Measurements from ENCODE around the gene TAMM41.
"Not testable (repeated sequence)": the region's sequence is repeated elsewhere in the genome, so short reads cannot be mapped to it uniquely, and the experiment has no call there.

TAMM41 gene

GRCh38 chr3:11810276-11810675, 36.4 kb downstream of the TAMM41 start:
- DNase-seq: no peak

GRCh38 chr3:11808231-11808630, 38.5 kb downstream of the TAMM41 start:
- no peak for DNase-seq

GRCh38 chr3:11807686-11808085, 39.0 kb downstream of the TAMM41 start:
- DNase-seq: no peak

GRCh38 chr3:11805716-11806115, 41.0 kb downstream of the TAMM41 start:
- no peak for DNase-seq

- peak; percentile 7 to 15 for DNase-seq
Observed at GRCh38 chr3:11803977-11804892, 42.5 kb downstream of the TAMM41 start.

GRCh38 chr3:11799791-11800190, 46.9 kb downstream of the TAMM41 start:
- DNase-seq: no peak

- DNase-seq: no peak
Observed at GRCh38 chr3:11794927-11795326, 51.8 kb downstream of the TAMM41 start.

GRCh38 chr3:11791339-11792200, 55.1 kb downstream of the TAMM41 start:
- DNase-seq: no peak

GRCh38 chr3:11789412-11789811, 57.3 kb downstream of the TAMM41 start:
- DNase-seq: no peak

GRCh38 chr3:11784971-11785377, 61.7 kb downstream of the TAMM41 start:
- no peak for DNase-seq

- no peak for DNase-seq
Observed at GRCh38 chr3:11780341-11780740, 66.3 kb downstream of the TAMM41 start.

GRCh38 chr3:11779626-11780025, 67.1 kb downstream of the TAMM41 start:
- no peak for DNase-seq

- no peak for DNase-seq
Observed at GRCh38 chr3:11778248-11778647, 68.4 kb downstream of the TAMM41 start.

GRCh38 chr3:11776346-11776745, 70.3 kb downstream of the TAMM41 start:
- DNase-seq: no peak

GRCh38 chr3:11775493-11775892, 71.2 kb downstream of the TAMM41 start:
- no peak for DNase-seq

GRCh38 chr3:11774296-11774877, 72.3 kb downstream of the TAMM41 start:
- DNase-seq: no peak

GRCh38 chr3:11771931-11772330, 74.8 kb downstream of the TAMM41 start:
- DNase-seq: not testable (repeated sequence)

GRCh38 chr3:11770477-11771391, 76.0 kb downstream of the TAMM41 start:
- peak; percentile 50 to 57 for DNase-seq

GRCh38 chr3:11769704-11770476, 76.8 kb downstream of the TAMM41 start:
- DNase-seq: no peak

GRCh38 chr3:11768604-11769003, 78.1 kb downstream of the TAMM41 start:
- DNase-seq: no peak

GRCh38 chr3:11764931-11765363, 81.7 kb downstream of the TAMM41 start:
- peak; percentile 25 to 37 for DNase-seq
